HG02642 (cell line): ENCODE measurements around the gene DOK3.
"Not testable (repeated sequence)": the region's sequence is repeated elsewhere in the genome, so short reads cannot be mapped to it uniquely, and the experiment has no call there.

Experiments
- ATAC-seq: cut with Tn5 transposase; IDR thresholded peaks from one replicate; pipeline ENCODE4 v1.9.1; 2021; ENCODE audit warnings: mild to moderate bottlenecking; ENCODE audit not compliant: unreplicated experiment, poor library complexity

The DOK3 gene

GRCh38 chr5:177537389-177538361 lies 28.0 kb upstream of the DOK3 start:
- ATAC-seq: no peak

- ATAC-seq: no peak
These were observed 26.8 kb upstream of the DOK3 start for GRCh38 chr5:177536386-177536785.

GRCh38 chr5:177535125-177535524 lies 25.5 kb upstream of the DOK3 start:
- ATAC-seq: no peak

- ATAC-seq: not testable (repeated sequence)
These were observed 24.8 kb upstream of the DOK3 start for GRCh38 chr5:177534433-177534832.

GRCh38 chr5:177531209-177531940 lies 21.7 kb upstream of the DOK3 start:
- no peak for ATAC-seq

- no peak for ATAC-seq
These were observed 21.0 kb upstream of the DOK3 start for GRCh38 chr5:177530638-177531037.

- ATAC-seq: no peak
These were observed 19.9 kb upstream of the DOK3 start for GRCh38 chr5:177529247-177530203.

GRCh38 chr5:177528631-177529030 lies 19.0 kb upstream of the DOK3 start:
- ATAC-seq: no peak

- no peak for ATAC-seq
These were observed 18.0 kb upstream of the DOK3 start for GRCh38 chr5:177527595-177527994.

GRCh38 chr5:177526791-177527190 lies 17.2 kb upstream of the DOK3 start:
- ATAC-seq: no peak

GRCh38 chr5:177526191-177526590 lies 16.6 kb upstream of the DOK3 start:
- no peak for ATAC-seq

- no peak for ATAC-seq
These were observed 15.5 kb upstream of the DOK3 start for GRCh38 chr5:177524941-177525655.

GRCh38 chr5:177524539-177524900 lies 14.9 kb upstream of the DOK3 start:
- no peak for ATAC-seq

- ATAC-seq: no peak
These were observed 14.3 kb upstream of the DOK3 start for GRCh38 chr5:177523711-177524538.

GRCh38 chr5:177520916-177521513 lies 11.4 kb upstream of the DOK3 start:
- no peak for ATAC-seq

- no peak for ATAC-seq
These were observed 10.6 kb upstream of the DOK3 start for GRCh38 chr5:177520271-177520670.

GRCh38 chr5:177519463-177520235 lies 10.0 kb upstream of the DOK3 start:
- no peak for ATAC-seq
